ENCODE data around the gene TBC1D22A. TPM values are rescaled to one million over a fixed set of nuclear protein-coding genes. Genes with fewer than 3 reads are reported as not detected.
"Not testable (repeated sequence)": the region's sequence is repeated elsewhere in the genome, so short reads cannot be mapped to it uniquely, and the experiment has no call there.

TBC1D22A gene
- total RNA-seq, 1 donor from 2014 or later = 87.8 TPM

DNA sequence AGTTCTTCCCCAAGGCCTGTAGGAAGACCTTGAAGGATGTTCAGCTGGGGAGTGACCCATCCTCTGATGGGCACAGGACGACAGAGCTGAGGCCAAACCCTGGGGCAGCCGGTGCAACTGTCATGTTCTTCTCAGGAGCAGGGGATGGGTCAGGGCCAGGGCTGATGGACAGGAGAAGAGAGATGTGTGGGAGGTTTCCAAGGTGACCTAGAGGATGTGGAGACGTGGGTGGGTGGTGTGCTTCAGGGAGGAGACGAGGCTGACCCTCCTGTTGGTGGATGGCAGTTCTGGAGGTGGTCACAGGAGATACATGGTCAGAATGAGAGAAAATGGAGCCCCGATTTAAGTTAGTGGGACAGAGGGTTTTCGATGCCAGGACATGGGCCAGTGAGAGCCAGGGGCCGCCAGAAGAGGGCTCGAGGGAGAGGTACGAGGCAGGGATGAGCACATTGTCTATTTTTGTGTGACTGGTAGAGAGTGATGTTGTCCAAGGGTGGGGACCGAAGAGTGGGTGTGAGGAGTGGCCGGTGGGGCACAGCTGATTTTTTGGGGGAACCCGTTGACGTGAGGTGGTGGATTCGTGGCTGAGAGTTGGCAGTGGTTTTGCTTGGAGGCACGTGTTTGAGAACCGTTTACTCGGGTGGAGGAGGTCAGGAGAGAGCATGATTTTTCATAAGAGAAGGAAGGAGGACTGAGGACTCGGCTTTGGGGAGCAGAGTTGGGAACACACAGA lies 14.6 kb downstream of the TBC1D22A start:
- DNase-seq (ENCODE audit: low spot score in 2 of 2) = no peak
- no peaks in the 10 kb centered on the region for H3K9me3 ChIP-seq
- intact Hi-C loops (cut with DNase I) = no loop called here
- H3K36me3 ChIP-seq = no peaks in the 10 kb centered on the region
- TF ChIP-seq CTCF (IDR thresholded peaks at IDR 0.05) = no peak
- no peak overlapping the region for H3K27ac ChIP-seq
- H3K27me3 ChIP-seq = no peaks in the 10 kb centered on the region
- H3K4me3 ChIP-seq = no peak overlapping the region
- no peaks in the 10 kb centered on the region for H3K4me1 ChIP-seq

DNA sequence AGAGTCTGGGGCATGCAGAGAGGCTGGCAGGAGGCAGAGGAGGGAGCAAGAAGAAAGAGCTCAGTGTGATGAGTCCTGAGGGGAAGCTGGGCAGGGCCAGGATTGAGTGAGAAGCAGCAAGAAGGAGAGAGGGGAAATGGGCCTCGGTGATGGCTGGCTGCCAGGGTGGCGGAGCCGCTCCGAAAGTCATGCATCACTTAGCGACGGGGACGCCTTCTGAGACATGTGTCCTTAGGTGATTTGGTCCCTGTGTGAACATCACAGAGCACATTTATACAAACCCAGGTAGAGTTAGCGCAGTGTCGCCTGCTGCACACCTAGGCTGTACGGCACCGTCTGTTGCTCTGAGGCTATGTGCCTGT lies 15.1 kb downstream of the TBC1D22A start:
- TF ChIP-seq CTCF (IDR thresholded peaks at IDR 0.05) = no peak
- H3K36me3 ChIP-seq = no peaks in the 10 kb centered on the region

DNA sequence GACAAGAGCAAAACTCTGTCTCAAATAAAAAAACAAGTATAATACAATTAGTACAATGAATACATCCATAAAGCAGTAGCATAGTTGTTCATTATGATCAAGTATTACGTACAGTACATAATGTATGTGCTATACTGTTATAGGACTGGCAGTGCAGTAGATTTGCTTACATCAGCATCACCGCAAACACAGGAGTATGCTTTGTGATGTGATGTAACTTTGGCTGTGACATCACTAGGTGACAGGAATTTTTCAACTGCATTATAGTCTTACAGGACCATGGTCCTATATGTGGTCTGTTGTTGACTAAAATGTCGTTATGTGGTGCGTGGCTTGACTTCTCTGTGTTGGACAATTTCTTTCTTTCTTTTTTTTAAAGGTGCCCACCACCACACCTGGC lies 16.6 kb downstream of the TBC1D22A start:
- TF ChIP-seq CTCF (IDR thresholded peaks at IDR 0.05) = no peak
- no peak for DNase-seq (ENCODE audit: low spot score in 2 of 2)
- no peaks in the 10 kb centered on the region for H3K4me1 ChIP-seq
- H3K27ac ChIP-seq = no peak overlapping the region
- peaks cover 0 to 3% of the 10 kb centered on the region in 2 donors for H3K36me3 ChIP-seq
- H3K9me3 ChIP-seq = no peaks in the 10 kb centered on the region
- no peaks in the 10 kb centered on the region for H3K27me3 ChIP-seq
- intact Hi-C loops (cut with DNase I) = no loop called here
- H3K4me3 ChIP-seq = no peak overlapping the region

More for the DNA sequence above, 15.1 kb downstream of the TBC1D22A start:
- Histone ChIP-seq H3K9me3 (no peaks in the 10 kb centered on the region), H3K27ac (no peak overlapping the region), H3K4me1 (no peaks in the 10 kb centered on the region), H3K27me3 (no peaks in the 10 kb centered on the region), H3K4me3 (no peak overlapping the region)
- intact Hi-C loops (cut with DNase I) = no loop called here
- no peak for DNase-seq (ENCODE audit: low spot score in 2 of 2)

GRCh38 chr22:46779651-46780050 lies 17.2 kb downstream of the TBC1D22A start:
- no peak overlapping the region for H3K27ac ChIP-seq
- TF ChIP-seq CTCF (IDR thresholded peaks at IDR 0.05) = no peak
- no peaks in the 10 kb centered on the region for H3K27me3 ChIP-seq
- DNase-seq (ENCODE audit: low spot score in 2 of 2) = no peak
- no peak overlapping the region for H3K4me3 ChIP-seq
- H3K36me3 ChIP-seq = peaks cover 0 to 3% of the 10 kb centered on the region in 2 donors
- H3K4me1 ChIP-seq = no peaks in the 10 kb centered on the region
- no peaks in the 10 kb centered on the region for H3K9me3 ChIP-seq
- intact Hi-C loops (cut with DNase I) = no loop called here

DNA sequence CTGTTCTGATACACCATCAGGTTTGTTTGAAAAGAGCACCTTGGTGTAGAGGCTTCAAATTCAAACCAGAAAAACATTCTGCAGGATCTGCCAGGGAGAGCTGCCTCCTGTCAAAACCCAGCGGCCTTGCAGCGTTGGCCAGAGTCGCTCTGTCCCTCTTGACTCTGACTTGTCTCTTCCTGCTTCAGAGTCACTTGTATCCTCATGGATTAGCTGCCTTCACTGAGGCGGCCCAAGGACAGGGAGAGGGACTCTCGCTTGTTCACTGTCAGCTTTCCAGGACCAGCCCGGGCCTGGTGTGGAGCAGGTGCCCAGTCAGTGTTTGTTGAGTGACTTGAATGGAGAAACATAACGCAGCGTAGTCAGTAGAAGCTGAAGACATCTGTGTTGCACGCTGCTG lies 18.0 kb downstream of the TBC1D22A start:
- no peaks in the 10 kb centered on the region for H3K9me3 ChIP-seq
- no peak for DNase-seq (ENCODE audit: low spot score in 2 of 2)
- no peak for TF ChIP-seq CTCF (IDR thresholded peaks at IDR 0.05)
- peaks cover 0 to 3% of the 10 kb centered on the region in 2 donors for H3K36me3 ChIP-seq
- no peak overlapping the region for H3K4me3 ChIP-seq
- intact Hi-C loops (cut with DNase I) = no loop called here
- H3K27me3 ChIP-seq = no peaks in the 10 kb centered on the region
- H3K27ac ChIP-seq = no peak overlapping the region
- no peaks in the 10 kb centered on the region for H3K4me1 ChIP-seq

DNA sequence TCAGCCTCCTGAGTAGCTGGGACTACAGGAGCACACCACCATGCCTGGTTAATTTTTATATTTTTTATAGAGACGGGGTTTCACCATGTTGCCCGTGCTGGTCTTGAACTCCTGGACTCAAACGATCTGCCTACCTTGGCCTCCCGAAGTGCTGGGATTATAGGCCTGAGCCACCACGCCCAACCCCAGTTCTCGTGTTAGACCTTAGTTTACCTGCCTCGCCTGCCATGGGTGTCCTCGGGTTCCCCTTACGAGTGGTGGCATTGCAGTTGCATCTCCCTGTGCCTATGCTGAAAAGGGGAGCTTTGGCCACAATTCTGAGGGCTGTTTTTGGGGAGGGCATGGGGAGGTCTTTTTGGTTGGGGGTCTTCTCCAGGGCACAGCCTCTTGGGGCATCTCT lies 18.8 kb downstream of the TBC1D22A start:
- Histone ChIP-seq H3K9me3 (no peaks in the 10 kb centered on the region), H3K27me3 (no peaks in the 10 kb centered on the region), H3K27ac (no peak overlapping the region), H3K36me3 (peaks cover 0 to 3% of the 10 kb centered on the region in 2 donors), H3K4me1 (no peaks in the 10 kb centered on the region), H3K4me3 (no peak overlapping the region)
- no peak for TF ChIP-seq CTCF (IDR thresholded peaks at IDR 0.05)
- intact Hi-C loops (cut with DNase I) = no loop called here
- no peak for DNase-seq (ENCODE audit: low spot score in 2 of 2)

GRCh38 chr22:46782200-46782599 lies 19.8 kb downstream of the TBC1D22A start:
- H3K36me3 ChIP-seq; H3K9me3 ChIP-seq; H3K27me3 ChIP-seq; H3K4me3 ChIP-seq; H3K27ac ChIP-seq; intact Hi-C loops (cut with DNase I); H3K4me1 ChIP-seq; DNase-seq (ENCODE audit: low spot score in 2 of 2): not testable (repeated sequence)

All from ascending aorta (tissue), 2 donors.